HepG2 (cell line): ENCODE measurements around the gene LRRC73. TPM values are rescaled to one million over a fixed set of nuclear protein-coding genes. Genes with fewer than 3 reads are reported as not detected.

Source experiments
- AGO2 ChIP-seq: fragments of 200-400 bp; formaldehyde crosslinking; optimal IDR thresholded peaks from 2 replicates; pipeline ENCODE3; 2017; ENCODE audit warnings: mild to moderate bottlenecking, low read depth, low read length, moderate library complexity
- AKNA ChIP-seq: sonication (generic); formaldehyde crosslinking; IDR thresholded peaks from 2 replicates; pipeline ENCODE4 v1.4.0; 2020; ENCODE audit warnings: missing genetic modification reagents, borderline replicate concordance
- ARID2 ChIP-seq: sonication (generic); formaldehyde crosslinking; IDR thresholded peaks from 2 replicates; pipeline ENCODE4 v1.8.1; 2022; ENCODE audit warnings: mild to moderate bottlenecking, missing genetic modification reagents, borderline replicate concordance
- ARID3A ChIP-seq: IDR thresholded peaks from 2 replicates; pipeline ENCODE4 v1.6.1; 2012; ENCODE audit warnings: low read depth, low read length, improper control_type of control experiment
- HNRNPUL1 ChIP-seq: fragments of 200-400 bp; formaldehyde crosslinking; IDR thresholded peaks from 2 replicates; pipeline ENCODE4 v1.6.1; 2017; ENCODE audit warnings: low read depth, mild to moderate bottlenecking, low read length, moderate library complexity
- MAX ChIP-seq: IDR thresholded peaks from 2 replicates; pipeline ENCODE4 v1.6.1; 2012; ENCODE audit warnings: inconsistent platforms
- MIER2 ChIP-seq: IDR thresholded peaks from 2 replicates; pipeline ENCODE4 v1.6.1; 2016; ENCODE audit warnings: missing biosample characterization, missing genetic modification reagents
- MYC ChIP-seq: sonication (generic); formaldehyde crosslinking; IDR thresholded peaks from 2 replicates; pipeline ENCODE4 v1.9.0; 2021; ENCODE audit warnings: missing genetic modification reagents, borderline replicate concordance
- SNAPC4 ChIP-seq: sonication (generic); formaldehyde crosslinking; IDR thresholded peaks from 2 replicates; pipeline ENCODE4 v1.4.0; 2020; ENCODE audit warnings: mild to moderate bottlenecking, missing genetic modification reagents
- SRSF4 ChIP-seq: fragments of 200-400 bp; formaldehyde crosslinking; IDR thresholded peaks from one replicate; pipeline ENCODE4 v1.6.1; 2018; ENCODE audit warnings: mild to moderate bottlenecking, low read depth, low read length, moderate library complexity; ENCODE audit not compliant: poor library complexity, severe bottlenecking
- ZNF207 ChIP-seq: fragments of 450-650 bp; IDR thresholded peaks from 2 replicates; pipeline ENCODE4 v1.6.1; 2016; ENCODE audit warnings: antibody characterized with exemption, borderline replicate concordance
- ZNF225 ChIP-seq: sonication (generic); formaldehyde crosslinking; IDR thresholded peaks from 2 replicates; pipeline ENCODE4 v1.4.0; 2020; ENCODE audit warnings: mild to moderate bottlenecking, missing genetic modification reagents
- ZNF350 ChIP-seq: sonication (generic); formaldehyde crosslinking; IDR thresholded peaks from 2 replicates; pipeline ENCODE4 v1.4.0; 2020; ENCODE audit warnings: mild to moderate bottlenecking, low read depth, missing genetic modification reagents, borderline replicate concordance
- ZNF549 ChIP-seq: sonication (generic); formaldehyde crosslinking; IDR thresholded peaks from 2 replicates; pipeline ENCODE4 v1.5.0; 2020; ENCODE audit warnings: missing genetic modification reagents
- ZNF558 ChIP-seq: sonication (generic); formaldehyde crosslinking; IDR thresholded peaks from 2 replicates; pipeline ENCODE4 v1.9.0; 2022; ENCODE audit warnings: mild to moderate bottlenecking, missing genetic modification reagents, borderline replicate concordance
- ZSCAN20 ChIP-seq: sonication (generic); formaldehyde crosslinking; IDR thresholded peaks from 2 replicates; pipeline ENCODE4 v1.4.0; 2020; ENCODE audit warnings: missing genetic modification reagents, mild to moderate bottlenecking, borderline replicate concordance
- polyA plus RNA-seq, 8 experiments: library from polyadenylated mRNA; depleted of rRNA in 3 of 8; stranded (reverse) in 7 of 8; unstranded in 1 of 8; fragments of >200 nt; fragmentation: Illumina TruSeq in 4 of 8; extraction: Trizol in 4 of 8; gene quantifications; 2 replicates each; pipeline versions ENCODE4 v1.2.1 to v1.2.3, GENCODE V29; 2011 to 2016; ENCODE audit warnings: low read depth in 4 of 8, missing spikeins in 1 of 8, mixed read lengths in 1 of 8; ENCODE audit not compliant: insufficient read depth in 1 of 8
- total RNA-seq, 5 experiments: library from RNA; depleted of rRNA; stranded (reverse); fragments of >200 nt; fragmentation: Illumina TruSeq; extraction: Trizol; gene quantifications; 2 replicates each; pipeline ENCODE4 v1.2.3, GENCODE V29; 2016; ENCODE audit warnings: low read depth in 1 of 5

Gene LRRC73
- total and polyA plus RNA-seq, 2 of the 13 experiments (the other 11 are each of a cell fraction or from before 2014, with no cell fraction given): 0.11 to 0.12 TPM

GRCh38 chr6:43516697-43517504, 6.8 kb upstream of the LRRC73 start, which contains the start of the genes POLR1C and YIPF3 (continued):
- peak; percentile 96 for TF ChIP-seq ZNF350 (CRISPR knock-in tag)
- TF ChIP-seq ZNF558 (CRISPR knock-in tag): no peak
- no peak for TF ChIP-seq SRSF4
- peak; percentile 52 for TF ChIP-seq AGO2
- TF ChIP-seq MIER2 (CRISPR knock-in tag): peak; percentile 17; the same call in 1 of the 2 replicates
- peak; percentile 98 for TF ChIP-seq MYC
- no peak; the same call in 1 of the 2 replicates for TF ChIP-seq SNAPC4
- peak; percentile 37; the same call in 1 of the 2 replicates for TF ChIP-seq ZSCAN20 (CRISPR knock-in tag)
- TF ChIP-seq ZNF549 (CRISPR knock-in tag): no peak
- no peak for TF ChIP-seq HNRNPUL1
- no peak for TF ChIP-seq AKNA (CRISPR knock-in tag)
- no peak for TF ChIP-seq ZNF225 (CRISPR knock-in tag)
- TF ChIP-seq ARID2 (CRISPR knock-in tag): 0 out of 2 replicates have a peak, but pooled peaks have one; percentile 85
- TF ChIP-seq MAX: peak; percentile 96
- no peak for TF ChIP-seq ARID3A
- no peak for TF ChIP-seq ZNF207
